Panc1 (cell line): ENCODE data around the gene NMNAT3. TPM values are rescaled to one million over a fixed set of nuclear protein-coding genes. Genes with fewer than 3 reads are reported as not detected.

Experiments used
- ATAC-seq: fragments of 200-7000 bp; cut with Tn5 transposase; 2 replicates; pipeline ENCODE4 v1.9.1; 2020; ENCODE audit warnings: mild to moderate bottlenecking, moderate library complexity
- BruUV-seq: library from RNA; stranded (reverse); fragments of 400-500 nt; replicated peaks from 2 replicates; lab custom pipeline; 2021; lab: Mats Ljungman, UMichigan
- CTCF ChIA-PET: fragments of 300-600 bp; sonication (Branson Sonifier 250); formaldehyde crosslinking; loops from one replicate; lab custom pipeline; 2022; ENCODE audit warnings: antibody characterized with exemption; lab: Charles Lee
- POLR2A ChIA-PET: fragments of 300-600 bp; sonication (Branson Sonifier 250); formaldehyde crosslinking; loops from one replicate; lab custom pipeline; 2022; ENCODE audit warnings: antibody characterized with exemption; lab: Charles Lee
- DNase-seq: peaks from one replicate; pipeline ENCODE4 v3.0.0-alpha.2; 2010; ENCODE audit warnings: low read depth, low spot score
- H3K27ac ChIP-seq: 2 replicates; pipeline ENCODE4 v1.5.1; 2011; ENCODE audit warnings: mild to moderate bottlenecking, low read length, inconsistent platforms
- H3K27me3 ChIP-seq: fragments of 200-500 bp; sonication (Bioruptor generic); 2 replicates; pipeline ENCODE4 v1.6.0; 2014; ENCODE audit warnings: low read length, inconsistent platforms; ENCODE audit not compliant: control insufficient read depth, insufficient read depth
- H3K36me3 ChIP-seq: fragments of 200-500 bp; sonication (Bioruptor generic); 2 replicates; pipeline ENCODE4 v1.5.1; 2014; ENCODE audit warnings: inconsistent platforms, mild to moderate bottlenecking, low read length, moderate library complexity; ENCODE audit not compliant: control insufficient read depth, insufficient read depth
- H3K4me1 ChIP-seq: 2 replicates; pipeline ENCODE4 v1.5.1; 2011; ENCODE audit warnings: inconsistent platforms, mild to moderate bottlenecking, low read length, moderate library complexity; ENCODE audit not compliant: control insufficient read depth, insufficient read depth
- H3K4me3 ChIP-seq, 2 experiments: 2 replicates each; pipeline ENCODE4 v1.5.1; 2011 to 2012; ENCODE audit warnings: low read depth in 2 of 2, low read length in 2 of 2, mild to moderate bottlenecking in 2 of 2, inconsistent platforms in 1 of 2, moderate library complexity in 1 of 2
- H3K9me3 ChIP-seq: fragments of 200-500 bp; sonication (Bioruptor generic); 2 replicates; pipeline ENCODE4 v1.5.1; 2014; ENCODE audit warnings: low read depth, mild to moderate bottlenecking, inconsistent platforms, low read length, moderate library complexity; ENCODE audit not compliant: control insufficient read depth, insufficient read depth
- POLR2AphosphoS5 ChIP-seq: IDR thresholded peaks from 2 replicates; pipeline ENCODE4 v1.6.1; 2012; ENCODE audit warnings: mild to moderate bottlenecking, low read depth, low read length, moderate library complexity
- REST ChIP-seq, 2 experiments: IDR thresholded peaks; 2 replicates each; pipeline ENCODE4 v1.6.1; 2011 to 2012; ENCODE audit warnings: low read depth in 2 of 2, control low read depth in 1 of 2, low read length in 1 of 2, mild to moderate bottlenecking in 1 of 2, moderate library complexity in 1 of 2; ENCODE audit not compliant: insufficient read depth in 1 of 2
- SIN3A ChIP-seq: IDR thresholded peaks from 2 replicates; pipeline ENCODE4 v1.6.1; 2012; ENCODE audit warnings: low read depth, mild to moderate bottlenecking, low read length, moderate library complexity, borderline replicate concordance; ENCODE audit not compliant: insufficient read depth
- TCF7L2 ChIP-seq: IDR thresholded peaks from 2 replicates; pipeline ENCODE4 v1.6.1; 2011; ENCODE audit warnings: mild to moderate bottlenecking, low read depth, low read length, inconsistent platforms
- in situ Hi-C: cut with HindIII; loops from 2 replicates; pipeline ENCODE4 v1.10.0; 2016; ENCODE audit warnings: low sequenced_read_pairs, low pct_unique_long_range_greater_than_20kb
- intact Hi-C: fragments of 100-400 bp; cut with micrococcal nuclease; formaldehyde crosslinking; loops from one replicate; pipeline ENCODE4 v1.10.0; 2022; ENCODE audit not compliant: unreplicated experiment
- total RNA-seq: library from RNA; stranded (reverse); gene quantifications from one replicate; pipeline ENCODE4 v1.2.1, GENCODE V29; 2021; ENCODE audit not compliant: unreplicated experiment
- TF ChIP-seq, protein P1 (sequence below): fragments of 450-650 bp; IDR thresholded peaks from 2 replicates; pipeline ENCODE4 v1.5.1; 2017; ENCODE audit warnings: mild to moderate bottlenecking

Gene NMNAT3
- total RNA-seq, 1 experiment from 2014 or later: 1.9 TPM

GRCh38 chr3:139695007-139695406 is 17.2 kb upstream of the NMNAT3 start:
- no TSS peak for BruUV-seq
- Histone ChIP-seq H3K4me1 (no peaks in the 10 kb centered on the region), H3K27ac (no peak overlapping the region), H3K27me3 (no peaks in the 10 kb centered on the region), H3K9me3 (no peaks in the 10 kb centered on the region), H3K4me3 (no peak overlapping the region), H3K36me3 (no peaks in the 10 kb centered on the region)
- ATAC-seq (no peak), DNase-seq (no peak)
- ChIA-PET CTCF (no interaction called here), POLR2A (no interaction called here)
- TF ChIP-seq, protein P1, sequence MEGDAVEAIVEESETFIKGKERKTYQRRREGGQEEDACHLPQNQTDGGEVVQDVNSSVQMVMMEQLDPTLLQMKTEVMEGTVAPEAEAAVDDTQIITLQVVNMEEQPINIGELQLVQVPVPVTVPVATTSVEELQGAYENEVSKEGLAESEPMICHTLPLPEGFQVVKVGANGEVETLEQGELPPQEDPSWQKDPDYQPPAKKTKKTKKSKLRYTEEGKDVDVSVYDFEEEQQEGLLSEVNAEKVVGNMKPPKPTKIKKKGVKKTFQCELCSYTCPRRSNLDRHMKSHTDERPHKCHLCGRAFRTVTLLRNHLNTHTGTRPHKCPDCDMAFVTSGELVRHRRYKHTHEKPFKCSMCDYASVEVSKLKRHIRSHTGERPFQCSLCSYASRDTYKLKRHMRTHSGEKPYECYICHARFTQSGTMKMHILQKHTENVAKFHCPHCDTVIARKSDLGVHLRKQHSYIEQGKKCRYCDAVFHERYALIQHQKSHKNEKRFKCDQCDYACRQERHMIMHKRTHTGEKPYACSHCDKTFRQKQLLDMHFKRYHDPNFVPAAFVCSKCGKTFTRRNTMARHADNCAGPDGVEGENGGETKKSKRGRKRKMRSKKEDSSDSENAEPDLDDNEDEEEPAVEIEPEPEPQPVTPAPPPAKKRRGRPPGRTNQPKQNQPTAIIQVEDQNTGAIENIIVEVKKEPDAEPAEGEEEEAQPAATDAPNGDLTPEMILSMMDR: no peak
- TF ChIP-seq TCF7L2 (no peak), POLR2AphosphoS5 (no peak), SIN3A (no peak), REST (IDR thresholded peaks at IDR 0.05; ENCODE audit: insufficient read depth in 1 of 2, low read depth in 2 of 2, low read length in 1 of 2) (no peak)
- intact Hi-C loops: no loop called here
- in situ Hi-C loops: no loop called here

DNA sequence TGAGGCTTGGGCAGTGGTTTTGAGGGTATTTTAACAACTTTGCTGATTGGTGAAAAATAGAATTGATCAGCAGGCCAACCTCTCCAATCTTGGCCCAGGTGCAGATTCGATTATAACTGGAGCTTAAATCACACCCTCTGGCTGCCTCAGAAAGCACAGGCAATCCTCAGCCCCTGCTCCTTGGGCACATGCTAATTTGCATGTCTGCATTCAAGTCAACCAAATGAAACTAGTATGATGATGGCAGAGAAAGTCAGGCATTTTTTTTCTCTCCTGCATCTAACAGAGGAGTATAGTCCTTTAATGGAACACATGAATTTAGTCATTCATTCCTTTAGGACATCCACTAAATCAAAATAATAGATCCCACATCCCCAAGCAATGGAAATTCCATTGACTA is 16.8 kb upstream of the NMNAT3 start:
- Histone ChIP-seq H3K4me3 (no peak overlapping the region), H3K4me1 (no peaks in the 10 kb centered on the region), H3K27me3 (no peaks in the 10 kb centered on the region), H3K27ac (no peak overlapping the region), H3K9me3 (no peaks in the 10 kb centered on the region), H3K36me3 (no peaks in the 10 kb centered on the region)
- ATAC-seq (no peak), DNase-seq (no peak)
- in situ Hi-C loops (no loop called here), intact Hi-C loops (no loop called here)
- no peak for TF ChIP-seq REST (IDR thresholded peaks at IDR 0.05; ENCODE audit: insufficient read depth in 1 of 2, low read depth in 2 of 2, low read length in 1 of 2)
- TF ChIP-seq POLR2AphosphoS5: no peak
- TF ChIP-seq, protein P1: no peak
- no peak for TF ChIP-seq SIN3A
- TF ChIP-seq TCF7L2: no peak
- no TSS peak for BruUV-seq
- CTCF ChIA-PET: no interaction called here
- POLR2A ChIA-PET: no interaction called here
